CD4-positive, alpha-beta T cell (primary cell): Measurements from ENCODE around the gene AFF3. TPM values are rescaled to one million over a fixed set of nuclear protein-coding genes. Genes with fewer than 3 reads are reported as not detected.
"Not testable (repeated sequence)": the region's sequence is repeated elsewhere in the genome, so short reads cannot be mapped to it uniquely, and the experiment has no call there.

ENCODE experiments used
- ATAC-seq: fragments of 200-7000 bp; cut with Tn5 transposase; one replicate; pipeline ENCODE4 v1.10.0; 2022; ENCODE audit warnings: mild to moderate bottlenecking; ENCODE audit not compliant: poor library complexity
- CTCF ChIA-PET: fragments of 350-600 bp; sonication (Branson Sonifier 250); formaldehyde crosslinking; loops from one replicate; lab custom pipeline; 2021; ENCODE audit warnings: antibody characterized with exemption, inconsistent platforms; lab: Charles Lee
- POLR2A ChIA-PET: fragments of 350-600 bp; sonication (Branson Sonifier 250); formaldehyde crosslinking; loops from one replicate; lab custom pipeline; 2021; ENCODE audit warnings: antibody characterized with exemption, inconsistent platforms; lab: Charles Lee
- DNase-seq, 14 experiments: peaks; one replicate each; pipeline ENCODE4 v3.0.0-alpha.2; 2013 to 2020; ENCODE audit warnings: mixed read lengths in 2 of 14
- H3K27ac ChIP-seq, 2 donors: one replicate each; pipeline versions ENCODE4 v1.5.1 to v1.7.0; 2013; ENCODE audit warnings: low read length in 2 of 2, low read depth in 1 of 2, mild to moderate bottlenecking in 1 of 2
- H3K27me3 ChIP-seq, 2 experiments: 1 replicate in 1 of 2; 2 replicates in 1 of 2; pipeline versions ENCODE4 v1.6.1 to v1.7.0; 2013; ENCODE audit warnings: low read length in 2 of 2, control low read depth in 1 of 2, mild to moderate bottlenecking in 1 of 2, moderate library complexity in 1 of 2; ENCODE audit not compliant: insufficient read depth in 2 of 2, control insufficient read depth in 1 of 2
- H3K36me3 ChIP-seq: one replicate; pipeline ENCODE4 v1.6.1; 2013; ENCODE audit warnings: low read length, control low read depth; ENCODE audit not compliant: insufficient read depth
- H3K4me1 ChIP-seq: one replicate; pipeline ENCODE4 v1.6.1; 2013; ENCODE audit warnings: low read length, control low read depth; ENCODE audit not compliant: insufficient read depth
- H3K4me3 ChIP-seq: one replicate; pipeline ENCODE4 v1.5.1; 2013; ENCODE audit warnings: mild to moderate bottlenecking, low read length, moderate library complexity
- H3K9me3 ChIP-seq, 2 experiments: 1 replicate in 1 of 2; 2 replicates in 1 of 2; pipeline versions ENCODE4 v1.6.1 to v1.7.0; 2013; ENCODE audit warnings: low read length in 2 of 2, mild to moderate bottlenecking in 2 of 2, control low read depth in 1 of 2, moderate library complexity in 1 of 2; ENCODE audit not compliant: control insufficient read depth in 1 of 2, insufficient read depth in 1 of 2
- H3K27ac Mint-ChIP-seq: one replicate; pipeline ENCODE4 v1.8.0; 2020; ENCODE audit warnings: mixed read lengths
- H3K27me3 Mint-ChIP-seq: one replicate; pipeline ENCODE4 v1.8.0; 2021; ENCODE audit warnings: mixed read lengths
- H3K36me3 Mint-ChIP-seq: one replicate; pipeline ENCODE4 v1.8.0; 2021; ENCODE audit warnings: low read depth, mixed read lengths
- H3K4me1 Mint-ChIP-seq: one replicate; pipeline ENCODE4 v1.8.0; 2021; ENCODE audit warnings: low read depth, mixed read lengths
- H3K4me3 Mint-ChIP-seq: one replicate; pipeline ENCODE4 v1.8.0; 2020; ENCODE audit warnings: mild to moderate bottlenecking, mixed read lengths
- H3K9me3 Mint-ChIP-seq: one replicate; pipeline ENCODE4 v1.8.0; 2020; ENCODE audit warnings: mixed read lengths
- intact Hi-C, 2 experiments: fragments of 100-400 bp; cut with DNase I in 1 of 2; cut with micrococcal nuclease in 1 of 2; formaldehyde crosslinking; loops; one replicate each; pipeline versions ENCODE4 v1.15.1 to v1.9.0; 2023 to 2025; cut with DNase I, micrococcal nuclease
- total RNA-seq, 174 experiments: library from RNA in 2 of 174; stranded (reverse) in 2 of 174; gene quantifications; one replicate each; pipeline ENCODE4 v1.2.3 and lab custom pipeline; 2021 to 2026

The AFF3 gene
- total RNA-seq, 2 experiments from 2014 or later = 15.4 to 15.7 TPM

- H3K4me3 Mint-ChIP-seq, H3K4me1 Mint-ChIP-seq, H3K9me3 ChIP-seq, CTCF ChIA-PET, intact Hi-C loops, H3K27me3 Mint-ChIP-seq, H3K27ac ChIP-seq, ATAC-seq, H3K36me3 ChIP-seq, H3K27me3 ChIP-seq, H3K4me3 ChIP-seq, POLR2A ChIA-PET, H3K9me3 Mint-ChIP-seq, DNase-seq, H3K4me1 ChIP-seq, H3K27ac Mint-ChIP-seq, H3K36me3 Mint-ChIP-seq: not testable (repeated sequence)
Measured at GRCh38 chr2:100098855-100099254, 43.5 kb downstream of the AFF3 start.

GRCh38 chr2:100097611-100098294, 44.6 kb downstream of the AFF3 start:
- H3K27ac ChIP-seq, H3K27ac Mint-ChIP-seq, POLR2A ChIA-PET, ATAC-seq, H3K9me3 Mint-ChIP-seq, H3K4me3 ChIP-seq, H3K36me3 Mint-ChIP-seq, H3K9me3 ChIP-seq, H3K4me1 Mint-ChIP-seq, CTCF ChIA-PET, H3K4me1 ChIP-seq, H3K27me3 Mint-ChIP-seq, DNase-seq, intact Hi-C loops, H3K4me3 Mint-ChIP-seq, H3K36me3 ChIP-seq, H3K27me3 ChIP-seq: not testable (repeated sequence)

- CTCF ChIA-PET, intact Hi-C loops, H3K4me3 Mint-ChIP-seq, H3K9me3 Mint-ChIP-seq, DNase-seq, H3K4me1 ChIP-seq, H3K36me3 ChIP-seq, H3K27me3 ChIP-seq, H3K27ac ChIP-seq, H3K4me1 Mint-ChIP-seq, H3K27me3 Mint-ChIP-seq, H3K36me3 Mint-ChIP-seq, ATAC-seq, H3K4me3 ChIP-seq, POLR2A ChIA-PET, H3K9me3 ChIP-seq, H3K27ac Mint-ChIP-seq: not testable (repeated sequence)
Measured at GRCh38 chr2:100095845-100096244, 46.5 kb downstream of the AFF3 start.

GRCh38 chr2:100091807-100092206, 50.6 kb downstream of the AFF3 start:
- H3K4me1 Mint-ChIP-seq, H3K4me3 ChIP-seq, H3K36me3 Mint-ChIP-seq, H3K27ac ChIP-seq, H3K4me1 ChIP-seq, H3K27ac Mint-ChIP-seq, H3K36me3 ChIP-seq, CTCF ChIA-PET, ATAC-seq, H3K4me3 Mint-ChIP-seq, H3K27me3 Mint-ChIP-seq, DNase-seq, H3K9me3 Mint-ChIP-seq, H3K9me3 ChIP-seq, H3K27me3 ChIP-seq, POLR2A ChIA-PET, intact Hi-C loops: not testable (repeated sequence)

- H3K9me3 Mint-ChIP-seq, H3K4me3 Mint-ChIP-seq, DNase-seq, intact Hi-C loops, H3K4me1 Mint-ChIP-seq, H3K9me3 ChIP-seq, H3K4me3 ChIP-seq, H3K36me3 ChIP-seq, ATAC-seq, POLR2A ChIA-PET, H3K36me3 Mint-ChIP-seq, H3K27me3 Mint-ChIP-seq, H3K27me3 ChIP-seq, CTCF ChIA-PET, H3K27ac Mint-ChIP-seq, H3K27ac ChIP-seq, H3K4me1 ChIP-seq: not testable (repeated sequence)
Measured at GRCh38 chr2:100085744-100086143, 56.6 kb downstream of the AFF3 start.

- H3K27me3 Mint-ChIP-seq, H3K36me3 ChIP-seq, DNase-seq, H3K9me3 Mint-ChIP-seq, H3K4me1 Mint-ChIP-seq, H3K27ac ChIP-seq, H3K27me3 ChIP-seq, H3K4me3 Mint-ChIP-seq, ATAC-seq, H3K4me1 ChIP-seq, H3K27ac Mint-ChIP-seq, CTCF ChIA-PET, intact Hi-C loops, H3K36me3 Mint-ChIP-seq, H3K9me3 ChIP-seq, H3K4me3 ChIP-seq, POLR2A ChIA-PET: not testable (repeated sequence)
Measured at GRCh38 chr2:100083421-100084216, 58.8 kb downstream of the AFF3 start.
